ENCODE measurements around the gene PSMA6. TPM values are rescaled to one million over a fixed set of nuclear protein-coding genes. Genes with fewer than 3 reads are reported as not detected.

PSMA6 gene
- total and polyA plus RNA-seq, 2 of the 13 experiments (the other 11 are each of a cell fraction or from before 2014, with no cell fraction given) = 525 to 1,109 TPM

DNA sequence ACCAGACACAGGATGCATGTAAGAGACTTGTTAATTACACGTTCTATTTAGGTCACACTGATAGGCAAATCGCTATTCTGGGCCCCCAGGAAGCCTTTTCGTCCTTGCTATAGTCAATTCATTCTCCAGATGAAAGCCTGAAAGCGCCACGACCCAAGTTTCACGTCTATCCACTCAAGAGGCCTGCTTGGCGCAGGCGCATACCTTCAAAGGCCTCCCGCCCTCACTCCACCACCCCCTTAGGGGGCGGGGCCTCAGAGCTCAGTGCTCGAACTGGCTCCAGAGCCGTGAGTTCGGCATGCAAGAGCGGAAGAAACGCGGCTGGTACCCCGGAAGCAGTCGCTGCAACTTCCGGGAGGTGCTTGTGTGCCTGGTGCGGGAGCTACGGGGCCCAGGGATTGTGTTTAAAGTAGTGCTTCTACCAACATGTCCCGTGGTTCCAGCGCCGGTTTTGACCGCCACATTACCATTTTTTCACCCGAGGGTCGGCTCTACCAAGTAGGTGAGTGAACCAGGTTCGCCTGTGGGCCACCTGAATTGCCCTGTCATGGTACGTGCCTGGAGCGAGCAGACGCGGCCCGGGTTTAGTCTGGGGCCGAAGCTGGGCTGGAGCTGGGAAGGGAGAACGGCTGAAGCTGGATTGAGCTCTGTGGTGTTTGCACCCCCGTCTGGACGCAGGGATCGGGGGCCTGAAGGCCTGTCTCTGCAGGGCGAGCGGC is at the start of gene PSMA6 (continued):
- no peak for TF ChIP-seq TCF12 (IDR thresholded peaks at IDR 0.05)
- TF ChIP-seq TCF12 (CRISPR knock-in tag; IDR thresholded peaks at IDR 0.05) = peak; percentile 94
- TF ChIP-seq KLF16 (CRISPR knock-in tag; IDR thresholded peaks at IDR 0.05) = peak in 1 of 2 experiments; percentile 98; a peak in 2 of 4 replicates
- TF ChIP-seq, protein P1, sequence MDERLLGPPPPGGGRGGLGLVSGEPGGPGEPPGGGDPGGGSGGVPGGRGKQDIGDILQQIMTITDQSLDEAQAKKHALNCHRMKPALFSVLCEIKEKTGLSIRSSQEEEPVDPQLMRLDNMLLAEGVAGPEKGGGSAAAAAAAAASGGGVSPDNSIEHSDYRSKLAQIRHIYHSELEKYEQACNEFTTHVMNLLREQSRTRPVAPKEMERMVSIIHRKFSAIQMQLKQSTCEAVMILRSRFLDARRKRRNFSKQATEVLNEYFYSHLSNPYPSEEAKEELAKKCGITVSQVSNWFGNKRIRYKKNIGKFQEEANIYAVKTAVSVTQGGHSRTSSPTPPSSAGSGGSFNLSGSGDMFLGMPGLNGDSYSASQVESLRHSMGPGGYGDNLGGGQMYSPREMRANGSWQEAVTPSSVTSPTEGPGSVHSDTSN (CRISPR knock-in tag; IDR thresholded peaks at IDR 0.05) = no peak; the same call in 1 of the 2 replicates
- TF ChIP-seq ZNF3 (CRISPR knock-in tag; IDR thresholded peaks at IDR 0.05) = peak; percentile 47; the same call in 1 of the 2 replicates
- TF ChIP-seq MATR3 (CRISPR knock-in tag; IDR thresholded peaks at IDR 0.05) = peak; percentile 38; the same call in 1 of the 2 replicates
- peak; percentile 88; the same call in 1 of the 2 replicates for TF ChIP-seq XBP1 (CRISPR knock-in tag; IDR thresholded peaks at IDR 0.05)
- TF ChIP-seq JUNB (CRISPR knock-in tag; IDR thresholded peaks at IDR 0.05; ENCODE audit: borderline replicate concordance) = no peak
- TF ChIP-seq ZNF788 (CRISPR knock-in tag; IDR thresholded peaks at IDR 0.05; ENCODE audit: borderline replicate concordance) = peak; percentile 99
- peak; percentile 97 for TF ChIP-seq ZNF749 (CRISPR knock-in tag; IDR thresholded peaks at IDR 0.05; ENCODE audit: borderline replicate concordance)
- peak; percentile 67 for TF ChIP-seq KDM6A (CRISPR knock-in tag; IDR thresholded peaks at IDR 0.05; ENCODE audit: low read depth)
- TF ChIP-seq, protein P2, sequence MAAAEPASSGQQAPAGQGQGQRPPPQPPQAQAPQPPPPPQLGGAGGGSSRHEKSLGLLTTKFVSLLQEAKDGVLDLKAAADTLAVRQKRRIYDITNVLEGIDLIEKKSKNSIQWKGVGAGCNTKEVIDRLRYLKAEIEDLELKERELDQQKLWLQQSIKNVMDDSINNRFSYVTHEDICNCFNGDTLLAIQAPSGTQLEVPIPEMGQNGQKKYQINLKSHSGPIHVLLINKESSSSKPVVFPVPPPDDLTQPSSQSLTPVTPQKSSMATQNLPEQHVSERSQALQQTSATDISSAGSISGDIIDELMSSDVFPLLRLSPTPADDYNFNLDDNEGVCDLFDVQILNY (CRISPR knock-in tag; conservative IDR thresholded peaks at IDR 0.05) = peak; percentile 4; the same call in 1 of the 2 replicates
- TF ChIP-seq, protein P3, sequence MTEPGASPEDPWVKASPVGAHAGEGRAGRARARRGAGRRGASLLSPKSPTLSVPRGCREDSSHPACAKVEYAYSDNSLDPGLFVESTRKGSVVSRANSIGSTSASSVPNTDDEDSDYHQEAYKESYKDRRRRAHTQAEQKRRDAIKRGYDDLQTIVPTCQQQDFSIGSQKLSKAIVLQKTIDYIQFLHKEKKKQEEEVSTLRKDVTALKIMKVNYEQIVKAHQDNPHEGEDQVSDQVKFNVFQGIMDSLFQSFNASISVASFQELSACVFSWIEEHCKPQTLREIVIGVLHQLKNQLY (CRISPR knock-in tag; IDR thresholded peaks at IDR 0.05) = peak; percentile 81
- TF ChIP-seq SETDB1 (CRISPR knock-in tag; IDR thresholded peaks at IDR 0.05; ENCODE audit: borderline replicate concordance) = no peak
- peak; percentile 93; the same call in 1 of the 2 replicates for TF ChIP-seq ZFYVE20 (CRISPR knock-in tag; IDR thresholded peaks at IDR 0.05; ENCODE audit: borderline replicate concordance, low read depth)
- TF ChIP-seq CEBPB (IDR thresholded peaks at IDR 0.05; ENCODE audit: borderline replicate concordance, low read depth, low read length) = peak; percentile 33; the same call in 1 of the 2 replicates
- TF ChIP-seq, protein P4, sequence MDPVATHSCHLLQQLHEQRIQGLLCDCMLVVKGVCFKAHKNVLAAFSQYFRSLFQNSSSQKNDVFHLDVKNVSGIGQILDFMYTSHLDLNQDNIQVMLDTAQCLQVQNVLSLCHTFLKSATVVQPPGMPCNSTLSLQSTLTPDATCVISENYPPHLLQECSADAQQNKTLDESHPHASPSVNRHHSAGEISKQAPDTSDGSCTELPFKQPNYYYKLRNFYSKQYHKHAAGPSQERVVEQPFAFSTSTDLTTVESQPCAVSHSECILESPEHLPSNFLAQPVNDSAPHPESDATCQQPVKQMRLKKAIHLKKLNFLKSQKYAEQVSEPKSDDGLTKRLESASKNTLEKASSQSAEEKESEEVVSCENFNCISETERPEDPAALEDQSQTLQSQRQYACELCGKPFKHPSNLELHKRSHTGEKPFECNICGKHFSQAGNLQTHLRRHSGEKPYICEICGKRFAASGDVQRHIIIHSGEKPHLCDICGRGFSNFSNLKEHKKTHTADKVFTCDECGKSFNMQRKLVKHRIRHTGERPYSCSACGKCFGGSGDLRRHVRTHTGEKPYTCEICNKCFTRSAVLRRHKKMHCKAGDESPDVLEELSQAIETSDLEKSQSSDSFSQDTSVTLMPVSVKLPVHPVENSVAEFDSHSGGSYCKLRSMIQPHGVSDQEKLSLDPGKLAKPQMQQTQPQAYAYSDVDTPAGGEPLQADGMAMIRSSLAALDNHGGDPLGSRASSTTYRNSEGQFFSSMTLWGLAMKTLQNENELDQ (CRISPR knock-in tag; IDR thresholded peaks at IDR 0.05; ENCODE audit: borderline replicate concordance) = no peak; the same call in 1 of the 2 replicates
- TF ChIP-seq SRY (CRISPR knock-in tag; IDR thresholded peaks at IDR 0.05) = peak; percentile 99
- TF ChIP-seq, protein P5, sequence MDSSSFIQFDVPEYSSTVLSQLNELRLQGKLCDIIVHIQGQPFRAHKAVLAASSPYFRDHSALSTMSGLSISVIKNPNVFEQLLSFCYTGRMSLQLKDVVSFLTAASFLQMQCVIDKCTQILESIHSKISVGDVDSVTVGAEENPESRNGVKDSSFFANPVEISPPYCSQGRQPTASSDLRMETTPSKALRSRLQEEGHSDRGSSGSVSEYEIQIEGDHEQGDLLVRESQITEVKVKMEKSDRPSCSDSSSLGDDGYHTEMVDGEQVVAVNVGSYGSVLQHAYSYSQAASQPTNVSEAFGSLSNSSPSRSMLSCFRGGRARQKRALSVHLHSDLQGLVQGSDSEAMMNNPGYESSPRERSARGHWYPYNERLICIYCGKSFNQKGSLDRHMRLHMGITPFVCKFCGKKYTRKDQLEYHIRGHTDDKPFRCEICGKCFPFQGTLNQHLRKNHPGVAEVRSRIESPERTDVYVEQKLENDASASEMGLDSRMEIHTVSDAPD (CRISPR knock-in tag; IDR thresholded peaks at IDR 0.05) = no peak; the same call in 1 of the 2 replicates
- peak; percentile 87; the same call in 1 of the 2 replicates for TF ChIP-seq ZNF101 (CRISPR knock-in tag; IDR thresholded peaks at IDR 0.05; ENCODE audit: borderline replicate concordance, low read depth)
- TF ChIP-seq ZNF282 (IDR thresholded peaks at IDR 0.05; ENCODE audit: partially characterized antibody) = no peak
- no peak for TF ChIP-seq MAFF (IDR thresholded peaks at IDR 0.05; ENCODE audit: low read depth, low read length)
- no peak; the same call in 1 of the 2 replicates for TF ChIP-seq ZNF460 (CRISPR knock-in tag; IDR thresholded peaks at IDR 0.05; ENCODE audit: borderline replicate concordance)
